GM18858 (cell line): ENCODE results near the gene SAG.
"Not testable (repeated sequence)": the region's sequence is repeated elsewhere in the genome, so short reads cannot be mapped to it uniquely, and the experiment has no call there.

ENCODE experiments used
- ATAC-seq: cut with Tn5 transposase; IDR thresholded peaks from one replicate; pipeline ENCODE4 v1.9.1; 2021; ENCODE audit not compliant: unreplicated experiment

The SAG gene

GRCh38 chr2:233328922-233329321, 21.3 kb downstream of the SAG start:
- no peak for ATAC-seq

GRCh38 chr2:233329489-233330135, 22.0 kb downstream of the SAG start:
- no peak for ATAC-seq

GRCh38 chr2:233331536-233331935, 23.9 kb downstream of the SAG start:
- peak; percentile 70 for ATAC-seq

GRCh38 chr2:233332125-233332524, 24.5 kb downstream of the SAG start:
- no peak for ATAC-seq

- ATAC-seq: no peak
These were observed 27.3 kb downstream of the SAG start for GRCh38 chr2:233334915-233335314.

GRCh38 chr2:233336091-233336490, 28.5 kb downstream of the SAG start:
- ATAC-seq: not testable (repeated sequence)

DNA sequence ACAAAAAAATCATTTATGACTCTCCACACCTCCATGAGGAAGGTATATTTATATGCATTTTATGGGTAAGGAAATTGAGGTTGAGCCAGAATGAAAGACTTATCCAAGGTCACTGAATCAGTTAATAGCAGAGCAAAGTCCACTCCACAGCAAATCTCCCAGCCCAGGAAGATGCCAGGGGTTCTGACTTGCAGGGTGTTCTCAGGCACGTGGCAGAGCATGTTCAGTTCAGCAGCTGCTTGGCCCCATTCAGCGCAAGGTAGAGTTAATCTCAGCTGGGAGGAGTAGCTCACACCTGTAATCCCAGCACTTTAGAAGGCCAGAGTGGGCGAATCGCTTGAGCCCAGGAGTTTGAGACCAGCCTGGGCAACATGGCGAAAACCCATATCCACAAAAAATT, 28.9 kb downstream of the SAG start:
- no peak for ATAC-seq

DNA sequence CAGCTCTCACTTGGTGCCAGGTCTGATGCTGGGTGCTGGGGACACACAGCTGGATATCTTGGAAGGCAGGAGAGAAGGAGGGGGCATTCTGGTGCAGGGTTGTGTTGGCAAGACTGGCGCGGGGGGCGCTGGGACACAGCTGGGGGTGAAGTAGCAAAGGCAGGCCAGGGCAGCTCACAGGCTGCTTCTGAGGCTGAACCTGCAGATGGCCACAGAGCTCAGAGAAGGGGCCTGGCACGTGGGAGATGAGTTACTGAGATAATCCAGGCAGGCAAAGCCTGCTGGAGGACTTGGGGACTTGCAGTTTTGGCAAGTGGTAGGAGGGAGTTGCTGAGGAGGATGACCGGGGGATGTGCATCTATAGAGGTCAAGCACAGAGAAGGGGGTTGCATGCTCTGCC, 30.4 kb downstream of the SAG start:
- no peak for ATAC-seq

DNA sequence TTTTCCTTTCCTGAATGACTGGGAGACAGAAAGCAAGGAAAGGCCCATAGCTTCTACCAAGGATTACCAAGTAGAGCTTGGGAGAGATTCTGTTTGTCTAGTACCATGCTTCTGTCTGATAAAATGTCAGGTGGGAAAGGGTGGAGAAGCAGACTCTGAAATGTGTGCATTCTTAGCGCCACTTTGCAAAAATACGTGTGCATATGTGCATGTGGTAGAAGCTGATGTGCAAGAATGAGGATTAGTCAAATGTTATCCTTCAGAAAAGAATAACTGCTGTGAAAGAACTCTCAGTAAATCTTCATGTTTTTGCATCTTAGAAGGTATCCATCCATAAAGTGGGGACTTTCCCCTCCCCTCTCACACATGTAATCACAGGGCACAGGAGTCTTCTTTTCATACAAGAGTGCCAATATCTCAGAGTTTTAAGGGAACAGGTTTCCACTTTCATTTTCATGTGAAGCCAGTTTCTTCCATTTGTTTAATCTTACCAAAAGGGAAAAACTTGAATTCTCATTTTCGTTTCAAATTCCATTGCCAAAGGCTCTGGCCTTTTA, 31.3 kb downstream of the SAG start:
- no peak for ATAC-seq

- no peak for ATAC-seq
These were observed 31.8 kb downstream of the SAG start for GRCh38 chr2:233339427-233339826.

- no peak for ATAC-seq
These were observed 33.7 kb downstream of the SAG start for GRCh38 chr2:233341296-233341695.

GRCh38 chr2:233342301-233342700, 34.7 kb downstream of the SAG start:
- ATAC-seq: no peak

GRCh38 chr2:233343171-233343705, 35.6 kb downstream of the SAG start:
- no peak for ATAC-seq

DNA sequence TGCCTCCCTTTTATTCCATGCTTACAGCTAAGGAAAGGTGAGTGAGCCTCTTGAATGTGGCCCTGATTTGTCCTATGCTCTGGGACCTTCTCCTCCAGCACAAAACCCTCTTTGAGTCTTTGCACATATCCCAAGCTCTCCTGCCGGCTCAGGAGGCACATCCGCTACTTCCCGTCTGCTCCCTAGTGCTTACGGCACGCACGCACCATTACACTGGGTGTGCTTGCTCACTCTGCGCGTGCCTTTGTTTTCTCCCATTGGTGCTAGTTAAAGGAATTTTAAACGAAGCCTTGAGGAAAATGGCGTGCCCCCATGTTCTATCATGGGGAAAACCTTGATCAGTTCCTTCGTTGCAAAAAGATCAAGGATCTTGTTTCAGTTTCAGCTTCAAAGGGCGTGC, 38.8 kb downstream of the SAG start:
- ATAC-seq: no peak

GRCh38 chr2:233346930-233347329, 39.3 kb downstream of the SAG start:
- no peak for ATAC-seq

DNA sequence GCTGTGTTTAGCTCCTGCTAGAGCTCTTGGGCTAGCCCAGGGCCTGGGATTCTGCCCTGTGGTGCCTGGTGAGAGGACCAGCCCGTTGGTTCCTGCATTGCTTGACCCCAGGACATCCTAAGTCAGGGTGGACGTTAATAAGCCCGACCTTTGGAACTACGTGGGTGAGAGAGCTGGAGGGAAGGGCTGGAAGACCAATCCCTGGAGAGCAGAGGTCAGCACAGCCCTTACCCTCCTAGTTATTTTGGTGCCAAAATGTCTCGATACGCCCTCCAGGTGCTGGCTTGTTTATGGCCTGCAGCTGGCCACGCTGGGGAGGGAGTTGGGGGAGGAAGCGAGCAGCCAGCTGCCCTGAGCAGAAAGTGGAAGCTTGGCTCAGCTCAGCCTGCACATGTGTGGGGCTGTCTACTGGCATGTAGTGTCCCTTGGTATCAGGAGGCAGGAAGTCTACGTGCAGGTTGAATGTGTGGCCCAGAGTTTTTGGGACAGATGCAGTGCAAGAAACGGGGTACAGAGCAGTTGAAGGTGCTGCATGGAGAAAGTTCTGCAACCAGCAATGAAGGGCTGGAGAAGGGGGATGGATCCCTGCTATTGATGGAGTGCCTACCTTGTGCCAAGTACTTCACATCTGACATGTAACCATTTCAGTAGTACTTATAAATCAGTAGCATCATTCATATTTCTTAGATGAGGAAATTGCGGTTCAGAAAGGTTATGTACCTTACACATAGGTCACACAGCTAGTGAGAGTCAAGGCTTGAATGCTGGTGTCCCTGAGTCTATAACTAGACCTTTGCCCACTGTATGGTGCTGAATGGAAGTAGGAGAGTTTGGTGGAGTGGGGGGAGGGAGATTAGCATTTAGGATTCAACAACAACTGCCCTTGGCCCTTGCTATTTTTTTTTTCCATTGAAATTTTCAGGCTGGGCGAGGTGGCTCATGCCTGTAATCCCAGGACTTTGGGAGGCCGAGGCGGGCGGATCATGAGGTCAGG, 41.7 kb downstream of the SAG start:
- ATAC-seq: no peak

- ATAC-seq: no peak
These were observed 43.1 kb downstream of the SAG start for GRCh38 chr2:233350708-233351107.

GRCh38 chr2:233351423-233351822, 43.8 kb downstream of the SAG start:
- no peak for ATAC-seq

DNA sequence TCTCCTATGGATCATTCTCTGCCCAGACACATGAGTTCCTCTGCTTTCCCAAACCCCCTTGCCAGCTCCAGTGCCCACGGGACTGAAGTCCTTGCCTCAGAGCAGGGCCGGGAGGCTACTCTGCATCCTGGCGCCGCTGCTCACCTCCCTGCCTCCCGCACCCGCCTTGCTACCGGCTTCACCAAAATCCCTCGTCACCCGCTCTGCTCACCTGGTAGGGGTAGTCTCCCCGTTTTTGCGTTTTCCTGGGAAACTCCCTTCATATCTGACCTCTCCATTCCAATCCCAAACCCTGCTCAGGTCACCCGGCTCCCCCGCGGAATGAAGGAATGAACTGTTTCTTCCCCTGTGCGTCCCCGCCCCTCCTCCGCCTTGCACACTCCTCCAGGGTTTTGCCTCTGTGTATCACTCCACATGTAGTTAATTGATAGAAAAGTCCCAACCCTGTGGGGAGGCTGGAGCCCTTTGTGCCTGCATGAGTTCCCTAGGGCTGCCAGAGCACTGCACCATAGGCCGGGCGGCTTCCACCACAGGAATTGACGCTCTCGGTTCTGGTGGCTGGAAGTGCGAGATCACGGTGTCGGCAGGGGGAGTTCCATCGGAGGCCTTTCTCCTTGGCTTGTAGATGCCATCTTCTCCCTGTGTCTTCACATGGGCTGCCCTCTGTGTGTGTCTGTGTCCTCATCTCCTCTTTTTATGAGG, 44.7 kb downstream of the SAG start:
- ATAC-seq: no peak

GRCh38 chr2:233353101-233353768, 45.6 kb downstream of the SAG start:
- ATAC-seq: no peak
